Measurements from ENCODE around the gene NSMCE1.

The NSMCE1 gene

GRCh38 chr16:27220527-27220926 lies 48.0 kb downstream of the NSMCE1 start:
- no peak overlapping the region for H3K4me3 ChIP-seq (ENCODE audit: low read length)
- no peak for DNase-seq (ENCODE audit: low read depth)
- TF ChIP-seq, protein P1, sequence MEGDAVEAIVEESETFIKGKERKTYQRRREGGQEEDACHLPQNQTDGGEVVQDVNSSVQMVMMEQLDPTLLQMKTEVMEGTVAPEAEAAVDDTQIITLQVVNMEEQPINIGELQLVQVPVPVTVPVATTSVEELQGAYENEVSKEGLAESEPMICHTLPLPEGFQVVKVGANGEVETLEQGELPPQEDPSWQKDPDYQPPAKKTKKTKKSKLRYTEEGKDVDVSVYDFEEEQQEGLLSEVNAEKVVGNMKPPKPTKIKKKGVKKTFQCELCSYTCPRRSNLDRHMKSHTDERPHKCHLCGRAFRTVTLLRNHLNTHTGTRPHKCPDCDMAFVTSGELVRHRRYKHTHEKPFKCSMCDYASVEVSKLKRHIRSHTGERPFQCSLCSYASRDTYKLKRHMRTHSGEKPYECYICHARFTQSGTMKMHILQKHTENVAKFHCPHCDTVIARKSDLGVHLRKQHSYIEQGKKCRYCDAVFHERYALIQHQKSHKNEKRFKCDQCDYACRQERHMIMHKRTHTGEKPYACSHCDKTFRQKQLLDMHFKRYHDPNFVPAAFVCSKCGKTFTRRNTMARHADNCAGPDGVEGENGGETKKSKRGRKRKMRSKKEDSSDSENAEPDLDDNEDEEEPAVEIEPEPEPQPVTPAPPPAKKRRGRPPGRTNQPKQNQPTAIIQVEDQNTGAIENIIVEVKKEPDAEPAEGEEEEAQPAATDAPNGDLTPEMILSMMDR (conservative IDR thresholded peaks at IDR 0.05; ENCODE audit: low read depth, low read length), result no peak

GRCh38 chr16:27220120-27220519 lies 48.5 kb downstream of the NSMCE1 start:
- H3K4me3 ChIP-seq (ENCODE audit: low read length), result no peak overlapping the region
- no peak for DNase-seq (ENCODE audit: low read depth)
- TF ChIP-seq, protein P1 (conservative IDR thresholded peaks at IDR 0.05; ENCODE audit: low read depth, low read length), result no peak

DNA sequence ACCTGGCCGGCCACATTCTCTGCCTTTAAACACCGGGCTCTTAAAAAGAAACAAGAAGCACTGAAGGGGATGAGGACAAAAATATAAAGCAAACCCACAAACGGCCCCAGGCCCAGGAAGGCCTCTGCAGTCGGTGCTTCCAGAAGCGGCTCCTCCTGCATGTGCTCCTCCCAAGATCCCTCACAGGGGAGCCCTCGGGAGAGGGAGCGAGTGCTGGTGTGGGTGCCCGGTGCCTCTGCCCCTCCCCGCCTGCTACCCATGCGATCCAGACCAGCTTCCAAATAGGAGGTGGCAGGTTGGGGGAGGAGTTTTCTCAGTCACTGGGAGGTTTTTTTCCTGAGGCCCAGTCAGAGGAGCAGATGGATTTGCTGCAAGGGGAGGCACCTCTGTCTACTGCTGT lies 49.4 kb downstream of the NSMCE1 start:
- TF ChIP-seq, protein P1 (conservative IDR thresholded peaks at IDR 0.05; ENCODE audit: low read depth, low read length), result no peak
- DNase-seq (ENCODE audit: low read depth), result no peak

GRCh38 chr16:27218756-27219155 lies 49.8 kb downstream of the NSMCE1 start:
- TF ChIP-seq, protein P1 (conservative IDR thresholded peaks at IDR 0.05; ENCODE audit: low read depth, low read length), result no peak
- no peak for DNase-seq (ENCODE audit: low read depth)
- H3K4me3 ChIP-seq (ENCODE audit: low read length), result no peak overlapping the region

More for the DNA sequence above, 49.4 kb downstream of the NSMCE1 start:
- no peak overlapping the region for H3K4me3 ChIP-seq (ENCODE audit: low read length)

GRCh38 chr16:27217256-27217655 lies 51.3 kb downstream of the NSMCE1 start:
- TF ChIP-seq, protein P1 (conservative IDR thresholded peaks at IDR 0.05; ENCODE audit: low read depth, low read length), result no peak
- DNase-seq (ENCODE audit: low read depth), result no peak
- no peak overlapping the region for H3K4me3 ChIP-seq (ENCODE audit: low read length)

DNA sequence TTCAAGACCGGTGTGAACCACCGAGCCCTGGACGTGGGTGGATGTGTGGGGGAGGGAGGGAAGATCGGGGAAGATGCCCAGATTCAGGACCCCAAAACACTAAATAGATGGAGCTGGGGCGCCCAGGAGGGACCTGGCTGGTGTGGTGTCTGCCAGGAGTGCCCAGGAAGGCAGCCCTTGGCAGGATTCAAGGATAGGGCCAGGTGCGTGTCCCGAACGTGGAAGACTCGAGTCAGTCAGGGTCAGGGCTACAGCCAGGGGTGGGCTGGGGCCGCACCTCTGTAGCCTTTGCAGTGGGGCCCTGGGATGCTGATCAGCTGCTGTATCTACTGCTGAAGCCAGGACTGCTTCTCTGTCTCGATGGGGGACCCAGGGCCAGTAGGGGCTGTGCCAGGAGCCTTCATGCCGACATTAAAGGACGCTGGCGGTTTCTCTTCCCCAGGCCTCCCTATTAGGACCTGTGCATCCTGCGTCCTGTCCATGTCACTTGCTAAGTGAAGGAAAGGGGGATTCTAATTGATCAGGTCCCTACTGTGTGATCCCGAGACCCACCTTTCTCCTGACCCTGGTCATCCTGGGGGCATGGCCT lies 52.2 kb downstream of the NSMCE1 start:
- DNase-seq (ENCODE audit: low read depth), result no peak
- TF ChIP-seq, protein P1 (conservative IDR thresholded peaks at IDR 0.05; ENCODE audit: low read depth, low read length), result no peak
- no peak overlapping the region for H3K4me3 ChIP-seq (ENCODE audit: low read length)

GRCh38 chr16:27215660-27216059 lies 52.9 kb downstream of the NSMCE1 start:
- no peak for DNase-seq (ENCODE audit: low read depth)
- H3K4me3 ChIP-seq (ENCODE audit: low read length), result no peak overlapping the region
- TF ChIP-seq, protein P1 (conservative IDR thresholded peaks at IDR 0.05; ENCODE audit: low read depth, low read length), result no peak

Measured in retinal pigment epithelial cell (primary cell).